ENCODE results near the gene SLC6A19.

- TF ChIP-seq, protein P1, sequence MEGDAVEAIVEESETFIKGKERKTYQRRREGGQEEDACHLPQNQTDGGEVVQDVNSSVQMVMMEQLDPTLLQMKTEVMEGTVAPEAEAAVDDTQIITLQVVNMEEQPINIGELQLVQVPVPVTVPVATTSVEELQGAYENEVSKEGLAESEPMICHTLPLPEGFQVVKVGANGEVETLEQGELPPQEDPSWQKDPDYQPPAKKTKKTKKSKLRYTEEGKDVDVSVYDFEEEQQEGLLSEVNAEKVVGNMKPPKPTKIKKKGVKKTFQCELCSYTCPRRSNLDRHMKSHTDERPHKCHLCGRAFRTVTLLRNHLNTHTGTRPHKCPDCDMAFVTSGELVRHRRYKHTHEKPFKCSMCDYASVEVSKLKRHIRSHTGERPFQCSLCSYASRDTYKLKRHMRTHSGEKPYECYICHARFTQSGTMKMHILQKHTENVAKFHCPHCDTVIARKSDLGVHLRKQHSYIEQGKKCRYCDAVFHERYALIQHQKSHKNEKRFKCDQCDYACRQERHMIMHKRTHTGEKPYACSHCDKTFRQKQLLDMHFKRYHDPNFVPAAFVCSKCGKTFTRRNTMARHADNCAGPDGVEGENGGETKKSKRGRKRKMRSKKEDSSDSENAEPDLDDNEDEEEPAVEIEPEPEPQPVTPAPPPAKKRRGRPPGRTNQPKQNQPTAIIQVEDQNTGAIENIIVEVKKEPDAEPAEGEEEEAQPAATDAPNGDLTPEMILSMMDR (conservative IDR thresholded peaks at IDR 0.05; ENCODE audit: low read depth, low read length) = no peak
- TF ChIP-seq BHLHE40 (IDR thresholded peaks at IDR 0.05; ENCODE audit: low read depth, low read length) = no peak
These were observed 8.1 kb downstream of the SLC6A19 start for GRCh38 chr5:1209489-1209852.

Data from IMR-90 (cell line).